NCI-H2081 (cell line): ENCODE data around the gene MAPK1.
"Not testable (repeated sequence)": the region's sequence is repeated elsewhere in the genome, so short reads cannot be mapped to it uniquely, and the experiment has no call there.

Experiments
- DNase-seq, 2 experiments: peaks; one replicate each; lab custom pipeline; 2025; lab: John Stamatoyannopoulos, UW

MAPK1 gene

GRCh38 chr22:21818487-21819182 is 48.8 kb downstream of the MAPK1 start:
- no peak for DNase-seq

GRCh38 chr22:21817497-21817853 is 50.0 kb downstream of the MAPK1 start:
- DNase-seq: not testable (repeated sequence)

- peak; percentile 14 to 52 for DNase-seq
These were observed 50.5 kb downstream of the MAPK1 start for GRCh38 chr22:21816787-21817496.

GRCh38 chr22:21816472-21816786 is 51.0 kb downstream of the MAPK1 start:
- no peak for DNase-seq

GRCh38 chr22:21815958-21816357 is 51.5 kb downstream of the MAPK1 start:
- no peak for DNase-seq

GRCh38 chr22:21815357-21815756 is 52.1 kb downstream of the MAPK1 start:
- no peak for DNase-seq

GRCh38 chr22:21811982-21812381 is 55.5 kb downstream of the MAPK1 start:
- no peak for DNase-seq

- no peak for DNase-seq
These were observed 59.6 kb downstream of the MAPK1 start for GRCh38 chr22:21807544-21808529.

- DNase-seq: not testable (repeated sequence)
These were observed 62.1 kb downstream of the MAPK1 start for GRCh38 chr22:21805325-21805724.

- no peak for DNase-seq
These were observed 63.6 kb downstream of the MAPK1 start for GRCh38 chr22:21803811-21804249.

GRCh38 chr22:21802673-21803072 is 64.8 kb downstream of the MAPK1 start:
- no peak for DNase-seq

GRCh38 chr22:21802056-21802455 is 65.4 kb downstream of the MAPK1 start:
- DNase-seq: no peak

GRCh38 chr22:21801304-21801644 is 66.2 kb downstream of the MAPK1 start:
- DNase-seq: not testable (repeated sequence)

GRCh38 chr22:21800552-21801303 is 66.7 kb downstream of the MAPK1 start:
- no peak for DNase-seq

GRCh38 chr22:21797444-21798221 is 69.8 kb downstream of the MAPK1 start:
- no peak for DNase-seq

GRCh38 chr22:21796863-21797262 is 70.6 kb downstream of the MAPK1 start:
- no peak for DNase-seq

- DNase-seq: no peak
These were observed 71.2 kb downstream of the MAPK1 start for GRCh38 chr22:21796231-21796630.

GRCh38 chr22:21793716-21794115 is 73.7 kb downstream of the MAPK1 start:
- DNase-seq: not testable (repeated sequence)

- DNase-seq: no peak
These were observed 75.5 kb downstream of the MAPK1 start for GRCh38 chr22:21791635-21792625.
